ENCODE results near the gene CHST12.
A peak's percentile ranks its signal among the peaks of the same experiment; 100 is the strongest.

CHST12 gene

GRCh38 chr7:2399848-2400587 lies 3.4 kb upstream of the CHST12 start:
- peak overlapping the region; percentile 30 for H2AFZ ChIP-seq (ENCODE audit: insufficient read depth, low read length, poor library complexity)
- H2AK5ac ChIP-seq (ENCODE audit: low read length) = no peak overlapping the region
- no peak overlapping the region for H3K4ac ChIP-seq (ENCODE audit: low read depth, low read length)
- no peak overlapping the region for H3K9ac ChIP-seq (ENCODE audit: low read length)
- H2BK120ac ChIP-seq (ENCODE audit: insufficient read depth, low read length, poor library complexity) = no peak overlapping the region
- H3K36me3 ChIP-seq (ENCODE audit: control insufficient read depth in 1 of 2, insufficient read depth in 2 of 2, low read length in 2 of 2) = no peaks in the 10 kb centered on the region
- no peak overlapping the region for H4K12ac ChIP-seq (ENCODE audit: low read depth, low read length)
- H3K79me1 ChIP-seq (ENCODE audit: low read length) = peaks cover 7% of the 10 kb centered on the region
- no peak overlapping the region for H3K18ac ChIP-seq (ENCODE audit: low read length)
- H4K91ac ChIP-seq (ENCODE audit: low read depth, low read length) = no peak overlapping the region
- H2BK12ac ChIP-seq (ENCODE audit: low read length) = no peak overlapping the region
- H3K4me2 ChIP-seq (ENCODE audit: low read length) = peak overlapping the region; percentile 24
- H3K4me3 ChIP-seq (ENCODE audit: low read depth, low read length) = no peak overlapping the region
- H3K4me1 ChIP-seq (ENCODE audit: control insufficient read depth in 1 of 2, insufficient read depth in 2 of 2, low read length in 2 of 2) = peaks cover 8 to 13% of the 10 kb centered on the region in 2 experiments
- DNase-seq = peak in 1 of 2 donors; percentile 33
- H3K79me2 ChIP-seq (ENCODE audit: control insufficient read depth, insufficient read depth, low read length, poor library complexity) = peaks cover 9% of the 10 kb centered on the region
- H2BK5ac ChIP-seq (ENCODE audit: low read depth, low read length, poor library complexity) = no peak overlapping the region
- H3K23ac ChIP-seq (ENCODE audit: low read length) = no peak overlapping the region
- H3K9me3 ChIP-seq (ENCODE audit: insufficient read depth, low read depth, low read length) = no peaks in the 10 kb centered on the region
- H4K8ac ChIP-seq (ENCODE audit: low read depth, low read length) = peak overlapping the region; percentile 61
- no peaks in the 10 kb centered on the region for H3K27me3 ChIP-seq (ENCODE audit: insufficient read depth, low read length)
- H3K14ac ChIP-seq (ENCODE audit: low read length) = no peak overlapping the region
- H3K27ac ChIP-seq (ENCODE audit: low read depth, low read length) = no peak overlapping the region
- WGBS (ENCODE audit: extremely low coverage, insufficient coverage, insufficient read length) = no CpG with 5 or more reads among the region's 6 CpGs

DNA sequence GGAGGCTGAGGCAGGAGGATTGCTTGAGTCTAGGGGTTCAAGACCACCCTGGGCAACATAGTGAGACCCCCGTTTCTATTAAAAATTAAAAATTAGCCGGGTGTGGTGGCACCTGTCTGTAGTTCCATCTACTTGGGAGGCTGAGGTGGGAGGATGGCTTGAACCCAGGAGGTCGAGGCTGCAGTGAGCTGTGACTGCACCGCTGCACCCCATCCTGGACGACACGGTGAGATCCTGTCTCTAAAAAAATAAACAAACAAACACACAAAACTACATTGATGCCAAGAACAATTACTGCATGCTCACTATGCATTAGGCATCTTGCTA lies 761 bp upstream of the CHST12 start:
- H2AK5ac ChIP-seq (ENCODE audit: low read length) = no peak overlapping the region
- no peak overlapping the region for H4K91ac ChIP-seq (ENCODE audit: low read depth, low read length)
- peak overlapping the region; percentile 82 for H2AFZ ChIP-seq (ENCODE audit: insufficient read depth, low read length, poor library complexity)
- no peaks in the 10 kb centered on the region for H3K36me3 ChIP-seq (ENCODE audit: control insufficient read depth in 1 of 2, insufficient read depth in 2 of 2, low read length in 2 of 2)
- H3K4me2 ChIP-seq (ENCODE audit: low read length) = peak overlapping the region; percentile 57
- no peak overlapping the region for H3K9ac ChIP-seq (ENCODE audit: low read length)
- H3K27ac ChIP-seq (ENCODE audit: low read depth, low read length) = no peak overlapping the region
- DNase-seq = no peak
- WGBS (ENCODE audit: extremely low coverage, insufficient coverage, insufficient read length) = no CpG with 5 or more reads among the region's 6 CpGs
- H3K4me3 ChIP-seq (ENCODE audit: low read depth, low read length) = peak overlapping the region; percentile 70
- H3K14ac ChIP-seq (ENCODE audit: low read length) = no peak overlapping the region
- H3K27me3 ChIP-seq (ENCODE audit: insufficient read depth, low read length) = no peaks in the 10 kb centered on the region
- H3K23ac ChIP-seq (ENCODE audit: low read length) = no peak overlapping the region
- H2BK5ac ChIP-seq (ENCODE audit: low read depth, low read length, poor library complexity) = no peak overlapping the region
- no peak overlapping the region for H2BK120ac ChIP-seq (ENCODE audit: insufficient read depth, low read length, poor library complexity)
- no peak overlapping the region for H3K4ac ChIP-seq (ENCODE audit: low read depth, low read length)
- peaks cover 13% of the 10 kb centered on the region in 2 experiments for H3K4me1 ChIP-seq (ENCODE audit: control insufficient read depth in 1 of 2, insufficient read depth in 2 of 2, low read length in 2 of 2)
- peaks cover 9% of the 10 kb centered on the region for H3K79me2 ChIP-seq (ENCODE audit: control insufficient read depth, insufficient read depth, low read length, poor library complexity)
- no peak overlapping the region for H3K18ac ChIP-seq (ENCODE audit: low read length)
- peaks cover 7% of the 10 kb centered on the region for H3K79me1 ChIP-seq (ENCODE audit: low read length)
- H3K9me3 ChIP-seq (ENCODE audit: insufficient read depth, low read depth, low read length) = no peaks in the 10 kb centered on the region
- no peak overlapping the region for H4K12ac ChIP-seq (ENCODE audit: low read depth, low read length)
- H2BK12ac ChIP-seq (ENCODE audit: low read length) = no peak overlapping the region
- H4K8ac ChIP-seq (ENCODE audit: low read depth, low read length) = no peak overlapping the region

DNA sequence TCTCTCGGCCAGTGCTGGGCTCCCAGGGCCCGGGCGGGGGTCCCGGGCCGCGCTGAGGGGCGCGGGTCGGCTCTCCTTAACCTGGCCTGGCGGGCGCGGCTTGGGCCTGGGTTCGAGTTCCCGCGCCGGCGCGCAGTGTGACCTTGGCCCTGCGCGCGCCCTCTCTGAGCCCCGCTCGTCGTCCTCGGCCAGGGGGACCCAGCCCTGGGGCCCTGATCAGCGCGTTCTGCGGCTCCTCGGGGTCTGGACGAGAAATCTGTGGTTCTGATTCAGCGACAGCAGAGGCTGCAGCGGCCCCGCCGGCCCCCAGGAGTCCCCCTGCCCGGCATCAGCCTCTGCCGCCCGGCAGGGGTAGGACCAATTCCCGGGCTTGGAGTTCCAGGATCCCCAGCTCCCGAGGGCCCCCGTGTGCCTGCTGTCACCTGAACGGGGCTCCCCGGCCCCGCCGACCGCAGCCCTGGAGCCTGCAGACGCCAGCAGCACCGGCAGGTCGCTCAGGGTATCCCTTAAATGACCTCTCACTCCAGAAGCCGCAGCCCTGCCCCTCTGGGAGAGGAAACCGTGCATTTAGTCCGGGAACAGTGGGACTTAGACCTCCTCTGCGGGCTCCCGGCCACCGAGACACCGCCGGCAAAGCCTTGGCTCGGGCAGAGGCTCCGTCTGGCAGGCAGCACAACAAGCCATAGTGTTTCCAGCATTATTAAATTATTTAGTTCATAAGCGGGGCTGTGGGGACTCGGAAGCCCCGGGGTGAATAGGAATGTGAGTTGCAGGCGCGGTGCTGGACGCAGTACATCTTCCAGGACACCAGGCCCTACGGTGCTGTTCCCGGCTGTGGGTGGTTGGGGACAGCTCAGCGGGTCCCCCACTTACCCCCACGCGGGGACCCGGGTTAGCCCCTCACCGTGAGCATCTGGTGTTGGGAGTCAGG lies 572 bp downstream of the CHST12 start:
- Histone ChIP-seq H3K36me3 (ENCODE audit: control insufficient read depth in 1 of 2, insufficient read depth in 2 of 2, low read length in 2 of 2) (no peaks in the 10 kb centered on the region), H3K4me1 (ENCODE audit: control insufficient read depth in 1 of 2, insufficient read depth in 2 of 2, low read length in 2 of 2) (peaks cover 13% of the 10 kb centered on the region in 2 experiments), H3K27me3 (ENCODE audit: insufficient read depth, low read length) (no peaks in the 10 kb centered on the region), H3K4ac (ENCODE audit: low read depth, low read length) (peak overlapping the region; percentile 94), H4K12ac (ENCODE audit: low read depth, low read length) (peak overlapping the region; percentile 91), H3K79me2 (ENCODE audit: control insufficient read depth, insufficient read depth, low read length, poor library complexity) (peaks cover 9% of the 10 kb centered on the region), H3K9ac (ENCODE audit: low read length) (peak overlapping the region; percentile 63), H3K9me3 (ENCODE audit: insufficient read depth, low read depth, low read length) (no peaks in the 10 kb centered on the region), H2BK5ac (ENCODE audit: low read depth, low read length, poor library complexity) (peak overlapping the region; percentile 35), H3K4me3 (ENCODE audit: low read depth, low read length) (peak overlapping the region; percentile 96), H2BK12ac (ENCODE audit: low read length) (no peak overlapping the region), H4K8ac (ENCODE audit: low read depth, low read length) (peak overlapping the region; percentile 92), H3K27ac (ENCODE audit: low read depth, low read length) (no peak overlapping the region), H3K18ac (ENCODE audit: low read length) (peak overlapping the region; percentile 92), H3K79me1 (ENCODE audit: low read length) (peaks cover 7% of the 10 kb centered on the region), H3K23ac (ENCODE audit: low read length) (no peak overlapping the region), H2AK5ac (ENCODE audit: low read length) (peak overlapping the region; percentile 18), H4K91ac (ENCODE audit: low read depth, low read length) (peak overlapping the region; percentile 82), H2BK120ac (ENCODE audit: insufficient read depth, low read length, poor library complexity) (peak overlapping the region; percentile 11), H3K14ac (ENCODE audit: low read length) (peak overlapping the region; percentile 80), H3K4me2 (ENCODE audit: low read length) (peak overlapping the region; percentile 86), H2AFZ (ENCODE audit: insufficient read depth, low read length, poor library complexity) (peak overlapping the region; percentile 96)
- WGBS (ENCODE audit: extremely low coverage, insufficient coverage, insufficient read length) = no CpG with 5 or more reads among the region's 71 CpGs
- peak in 1 of 2 donors; percentile 54 for DNase-seq

GRCh38 chr7:2404714-2405119 lies 1.3 kb downstream of the CHST12 start:
- Histone ChIP-seq H3K23ac (ENCODE audit: low read length) (no peak overlapping the region), H3K79me1 (ENCODE audit: low read length) (peaks cover 7% of the 10 kb centered on the region)
- WGBS (ENCODE audit: extremely low coverage, insufficient coverage, insufficient read length) = 100% methylated on average over 2 of the region's 12 CpGs

More at GRCh38 chr7:2404714-2405119, 1.3 kb downstream of the CHST12 start:
- Histone ChIP-seq H3K18ac (ENCODE audit: low read length) (no peak overlapping the region), H3K27ac (ENCODE audit: low read depth, low read length) (no peak overlapping the region), H3K4me1 (ENCODE audit: control insufficient read depth in 1 of 2, insufficient read depth in 2 of 2, low read length in 2 of 2) (peaks cover 13 to 15% of the 10 kb centered on the region in 2 experiments), H2AK5ac (ENCODE audit: low read length) (no peak overlapping the region), H2AFZ (ENCODE audit: insufficient read depth, low read length, poor library complexity) (no peak overlapping the region), H3K9me3 (ENCODE audit: insufficient read depth, low read depth, low read length) (no peaks in the 10 kb centered on the region), H3K4me3 (ENCODE audit: low read depth, low read length) (no peak overlapping the region), H3K4me2 (ENCODE audit: low read length) (peak overlapping the region; percentile 86), H4K8ac (ENCODE audit: low read depth, low read length) (no peak overlapping the region), H2BK5ac (ENCODE audit: low read depth, low read length, poor library complexity) (no peak overlapping the region), H2BK120ac (ENCODE audit: insufficient read depth, low read length, poor library complexity) (no peak overlapping the region), H3K79me2 (ENCODE audit: control insufficient read depth, insufficient read depth, low read length, poor library complexity) (peaks cover 9% of the 10 kb centered on the region), H4K91ac (ENCODE audit: low read depth, low read length) (no peak overlapping the region), H4K12ac (ENCODE audit: low read depth, low read length) (no peak overlapping the region), H3K14ac (ENCODE audit: low read length) (no peak overlapping the region), H3K9ac (ENCODE audit: low read length) (no peak overlapping the region), H3K36me3 (ENCODE audit: control insufficient read depth in 1 of 2, insufficient read depth in 2 of 2, low read length in 2 of 2) (no peaks in the 10 kb centered on the region), H2BK12ac (ENCODE audit: low read length) (no peak overlapping the region), H3K4ac (ENCODE audit: low read depth, low read length) (no peak overlapping the region), H3K27me3 (ENCODE audit: insufficient read depth, low read length) (no peaks in the 10 kb centered on the region)
- no peak for DNase-seq

All from trophoblast cell (in vitro differentiated cells and primary cell).